HG02970 (cell line): ENCODE measurements around the gene SYNE3.
A peak's percentile ranks its signal among the peaks of the same experiment; 100 is the strongest.

Source experiments
- ATAC-seq: cut with Tn5 transposase; IDR thresholded peaks from one replicate; pipeline ENCODE4 v1.9.1; 2021; ENCODE audit warnings: mild to moderate bottlenecking, moderate library complexity, moderate number of reproducible peaks; ENCODE audit not compliant: unreplicated experiment, low FRiP score

SYNE3 gene, protein sequence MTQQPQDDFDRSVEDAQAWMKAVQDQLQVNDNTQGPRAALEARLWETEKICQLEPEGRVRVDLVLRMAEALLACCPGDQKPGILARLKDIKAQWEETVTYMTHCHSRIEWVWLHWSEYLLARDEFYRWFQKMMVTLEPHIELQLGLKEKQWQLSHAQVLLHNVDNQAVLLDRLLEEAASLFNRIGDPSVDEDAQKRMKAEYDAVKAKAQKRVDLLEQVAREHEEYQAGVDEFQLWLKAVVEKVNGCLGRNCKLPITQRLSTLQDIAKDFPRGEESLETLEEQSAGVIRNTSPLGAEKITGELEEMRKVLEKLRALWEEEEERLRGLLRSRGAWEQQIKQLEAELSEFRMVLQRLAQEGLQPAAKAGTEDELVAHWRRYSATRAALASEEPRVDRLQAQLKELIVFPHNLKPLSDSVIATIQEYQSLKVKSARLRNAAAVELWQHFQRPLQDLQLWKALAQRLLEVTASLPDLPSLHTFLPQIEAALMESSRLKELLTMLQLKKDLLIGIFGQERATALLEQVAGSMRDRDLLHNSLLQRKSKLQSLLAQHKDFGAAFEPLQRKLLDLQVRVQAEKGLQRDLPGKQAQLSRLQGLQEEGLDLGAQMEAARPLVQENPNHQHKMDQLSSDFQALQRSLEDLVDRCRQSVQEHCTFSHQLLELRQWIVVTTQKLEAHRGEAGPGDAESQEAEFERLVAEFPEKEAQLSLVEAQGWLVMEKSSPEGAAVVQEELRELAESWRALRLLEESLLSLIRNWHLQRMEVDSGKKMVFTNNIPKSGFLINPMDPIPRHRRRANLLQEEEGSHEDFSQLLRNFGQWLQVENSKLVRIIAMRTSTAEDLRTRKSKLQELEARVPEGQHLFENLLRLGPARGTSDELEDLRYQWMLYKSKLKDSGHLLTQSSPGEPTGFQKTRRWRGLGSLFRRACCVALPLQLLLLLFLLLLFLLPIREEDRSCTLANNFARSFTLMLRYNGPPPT

GRCh38 chr14:95516554-95517181 is at the start of gene SYNE3:
TSS of gene SYNE3 (minus strand) at chr14:95516650. CDS start at chr14:95475821, 40,829 bp downstream.
- peak; percentile 39 for ATAC-seq

GRCh38 chr14:95564060-95564459 is 47.6 kb upstream of the SYNE3 start:
- ATAC-seq, result no peak

GRCh38 chr14:95562892-95563685 is 46.6 kb upstream of the SYNE3 start:
- no peak for ATAC-seq

GRCh38 chr14:95561001-95561412 is 44.6 kb upstream of the SYNE3 start:
- ATAC-seq, result peak; percentile 75

DNA sequence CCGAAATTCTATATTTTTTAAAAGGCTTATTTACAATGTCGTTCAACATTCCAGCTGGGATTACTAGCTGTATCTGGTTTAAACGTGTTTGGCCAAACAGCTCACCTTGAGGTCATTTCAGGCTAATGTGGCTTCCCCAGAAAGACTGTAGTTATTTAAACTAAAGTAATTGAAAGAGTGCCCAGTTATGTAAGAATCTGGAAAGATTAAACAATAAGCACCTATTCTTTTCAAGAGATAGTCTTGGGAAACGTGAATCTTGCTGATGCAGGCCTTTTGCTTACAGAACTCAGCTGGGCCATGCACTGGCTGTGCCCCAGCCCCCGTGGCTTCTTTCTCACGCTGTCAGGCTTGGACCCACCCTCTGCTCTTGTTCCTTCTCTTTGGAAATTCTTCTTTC is 42.8 kb upstream of the SYNE3 start:
- no peak for ATAC-seq

DNA sequence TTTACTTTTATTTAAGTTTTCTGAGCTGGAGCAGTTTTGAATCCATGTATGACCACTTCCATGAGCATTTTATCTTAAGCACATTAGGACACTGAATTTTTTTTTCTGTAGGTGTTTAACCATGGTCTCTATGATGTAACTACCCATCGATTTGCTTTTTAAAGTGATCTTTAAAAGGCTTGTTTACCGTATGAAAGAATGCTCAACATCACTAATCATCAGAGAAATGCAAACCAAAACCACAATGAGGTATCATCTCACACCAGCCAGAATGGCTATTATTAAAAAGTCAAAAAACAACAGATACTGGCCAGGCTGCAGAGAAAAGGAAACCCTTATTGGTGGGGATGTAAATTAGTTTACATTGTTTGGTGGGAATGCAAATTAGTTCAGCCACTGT is 41.4 kb upstream of the SYNE3 start:
- no peak for ATAC-seq

GRCh38 chr14:95557291-95557690 is 40.8 kb upstream of the SYNE3 start:
- no peak for ATAC-seq

DNA sequence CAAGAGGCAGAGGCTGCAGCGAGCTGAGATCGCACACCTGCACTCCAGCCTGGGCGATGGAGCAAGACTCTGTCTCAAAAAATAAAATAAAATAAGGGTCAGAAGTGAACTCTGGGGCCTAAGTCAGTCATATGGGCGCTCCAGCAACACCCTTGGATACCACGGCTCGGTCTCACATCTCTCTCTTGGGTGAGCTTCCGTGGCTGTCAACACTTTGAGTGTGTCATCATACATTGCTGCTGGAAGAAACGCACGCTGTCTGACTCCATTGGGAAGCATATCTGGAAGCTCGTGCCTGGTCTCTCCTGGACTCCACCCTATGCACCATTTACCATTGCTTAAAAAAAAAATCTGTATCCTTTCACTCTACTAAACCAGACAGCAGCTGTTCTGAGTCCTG is 38.6 kb upstream of the SYNE3 start:
- no peak for ATAC-seq

- ATAC-seq, result no peak
Measured at GRCh38 chr14:95553141-95553540, 36.7 kb upstream of the SYNE3 start.

- no peak for ATAC-seq
Measured at GRCh38 chr14:95551435-95551834, 35.0 kb upstream of the SYNE3 start.

- no peak for ATAC-seq
Measured at GRCh38 chr14:95549656-95550585, 33.5 kb upstream of the SYNE3 start.

DNA sequence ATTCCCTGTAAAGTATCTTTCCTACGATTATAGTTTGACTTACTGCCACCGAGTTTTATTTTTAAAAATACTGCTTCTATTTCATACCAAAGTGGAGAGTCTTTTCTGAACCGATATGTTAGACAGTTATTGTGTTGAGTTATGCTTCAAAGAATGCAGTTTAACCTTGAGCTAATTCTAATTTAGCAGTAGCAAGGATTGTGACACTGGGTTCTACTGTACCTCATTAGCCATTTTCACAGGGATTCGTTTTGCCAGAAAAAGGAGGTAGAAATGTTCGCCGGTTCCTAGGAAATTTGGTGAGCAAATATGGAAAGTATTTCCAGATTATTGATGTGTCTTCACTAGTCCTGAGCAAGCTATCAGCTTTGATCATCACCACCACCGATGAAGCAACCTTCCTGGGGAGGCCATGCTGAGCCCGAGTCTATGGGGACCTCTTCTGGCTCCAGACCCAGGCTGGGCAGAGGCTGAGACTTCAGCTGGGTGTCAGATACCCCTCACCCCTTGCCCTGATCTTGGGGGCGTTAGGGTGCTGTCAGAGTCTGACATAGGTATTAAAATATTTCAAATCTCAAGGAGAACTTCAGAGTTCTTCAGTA is 32.0 kb upstream of the SYNE3 start:
- ATAC-seq, result no peak

GRCh38 chr14:95547626-95548327 is 31.3 kb upstream of the SYNE3 start:
- no peak for ATAC-seq

- no peak for ATAC-seq
Measured at GRCh38 chr14:95547272-95547625, 30.8 kb upstream of the SYNE3 start.

GRCh38 chr14:95545515-95546168 is 29.2 kb upstream of the SYNE3 start:
- no peak for ATAC-seq

DNA sequence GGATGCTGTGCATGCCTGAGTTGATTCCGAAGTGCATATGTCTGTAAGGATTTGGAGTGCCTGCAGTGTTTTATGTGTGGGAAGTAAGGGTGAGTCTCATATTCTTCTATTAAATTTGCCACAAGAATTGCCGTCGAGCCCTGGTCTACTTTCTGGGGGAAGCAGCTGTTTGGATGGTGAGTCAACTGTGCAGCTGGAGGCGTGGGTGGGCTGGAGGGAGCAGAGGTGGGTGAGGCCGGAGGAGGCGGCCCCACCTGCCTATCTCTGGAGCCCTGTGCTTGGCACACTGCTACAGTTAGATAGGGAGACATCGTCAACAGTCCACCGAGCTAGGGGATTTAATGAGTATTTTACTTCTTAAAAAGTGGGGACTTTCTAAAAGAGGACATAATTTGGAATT is 28.1 kb upstream of the SYNE3 start:
- no peak for ATAC-seq

DNA sequence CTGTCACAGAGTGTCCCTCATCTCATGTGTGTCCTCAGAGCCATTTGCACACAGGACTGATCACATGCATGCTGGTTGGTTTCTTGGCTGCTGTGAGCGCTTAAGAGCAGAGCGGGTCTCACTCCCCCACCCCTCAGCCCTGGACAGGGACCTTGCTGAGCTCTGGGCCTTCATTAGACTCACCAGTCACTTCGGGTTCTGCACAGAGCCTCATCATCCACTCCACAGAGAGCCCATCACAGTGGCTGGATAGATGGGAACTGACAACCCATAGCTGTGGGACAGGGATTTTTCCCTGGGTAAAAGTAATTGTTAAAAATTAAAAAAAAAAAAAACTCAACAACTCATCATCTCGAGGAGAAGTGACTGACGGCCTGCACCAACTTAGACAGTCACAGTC is 26.6 kb upstream of the SYNE3 start:
- ATAC-seq, result no peak
